SU-DHL-6 (cell line): Measurements from ENCODE around the gene HACE1.
A peak's percentile ranks its signal among the peaks of the same experiment; 100 is the strongest.
"Not testable (repeated sequence)": the region's sequence is repeated elsewhere in the genome, so short reads cannot be mapped to it uniquely, and the experiment has no call there.

Experiments used
- H2AFZ ChIP-seq: fragments of 200-600 bp; sonication (generic); 2 replicates; pipeline ENCODE4 v1.6.1; 2014; ENCODE audit warnings: low read depth, mild to moderate bottlenecking, moderate library complexity, mixed read lengths, antibody characterized with exemption, low read length; ENCODE audit not compliant: severe bottlenecking
- H3F3A ChIP-seq: fragments of 200-600 bp; shearing (Covaris generic); 2 replicates; pipeline ENCODE4 v1.6.0; 2016; ENCODE audit warnings: antibody characterized with exemption, mild to moderate bottlenecking; ENCODE audit not compliant: insufficient read depth
- H3K27ac ChIP-seq: fragments of 200-600 bp; sonication (generic); 2 replicates; pipeline ENCODE4 v1.5.1; 2016; ENCODE audit warnings: low read depth, mild to moderate bottlenecking, low read length, moderate library complexity, mixed read lengths
- H3K27me3 ChIP-seq: fragments of 200-600 bp; sonication (generic), shearing (Covaris generic); 2 replicates; pipeline ENCODE4 v1.6.0; 2014; ENCODE audit warnings: mild to moderate bottlenecking, low read length
- H3K36me3 ChIP-seq: fragments of 200-600 bp; sonication (generic); 2 replicates; pipeline ENCODE4 v1.6.1; 2014; ENCODE audit warnings: mild to moderate bottlenecking, low read length, mixed read lengths
- H3K4me2 ChIP-seq: fragments of 300-600, 200-600 bp; shearing (Covaris generic), sonication (generic); 2 replicates; pipeline ENCODE4 v1.6.0; 2014; ENCODE audit warnings: low read length, low read depth, mild to moderate bottlenecking; ENCODE audit not compliant: poor library complexity, severe bottlenecking
- H3K4me3 ChIP-seq: fragments of 200-600 bp; sonication (generic); 2 replicates; pipeline ENCODE4 v1.5.1; 2014; ENCODE audit warnings: antibody characterized with exemption, low read length, mild to moderate bottlenecking, mixed read lengths; ENCODE audit not compliant: insufficient read depth, poor library complexity, severe bottlenecking
- H3K79me2 ChIP-seq: fragments of 200-600 bp; sonication (generic); 2 replicates; pipeline ENCODE4 v1.6.1; 2014; ENCODE audit warnings: mild to moderate bottlenecking, low read length, moderate library complexity; ENCODE audit not compliant: insufficient read depth
- H3K9ac ChIP-seq: fragments of 200-600 bp; sonication (generic); 2 replicates; pipeline ENCODE4 v1.7.0; 2014; ENCODE audit warnings: mild to moderate bottlenecking, low read length
- H3K9me2 ChIP-seq: fragments of 200-600 bp; sonication (generic); replicated peaks from 2 replicates; pipeline ENCODE4 v1.6.1; 2014; ENCODE audit warnings: low read length; ENCODE audit not compliant: insufficient read depth
- H3K9me3 ChIP-seq: fragments of 200-600 bp; sonication (generic); 2 replicates; pipeline ENCODE4 v1.6.1; 2014; ENCODE audit warnings: low read length, mixed read lengths; ENCODE audit not compliant: insufficient read depth
- H4K20me1 ChIP-seq: fragments of 200-600 bp; sonication (generic); 2 replicates; pipeline ENCODE4 v1.6.1; 2014; ENCODE audit warnings: low read depth, mild to moderate bottlenecking, antibody characterized with exemption, low read length, moderate library complexity, mixed read lengths
- CTCF ChIP-seq: fragments of 200-600 bp; sonication (generic); IDR thresholded peaks from one replicate; pipeline ENCODE4 v1.5.1; 2017; ENCODE audit warnings: antibody characterized with exemption, mild to moderate bottlenecking, low read length, moderate library complexity; ENCODE audit not compliant: insufficient read depth, poor library complexity, severe bottlenecking
- EZH2phosphoT487 ChIP-seq: fragments of 200-600 bp; sonication (generic), shearing (Covaris generic); conservative IDR thresholded peaks from 2 replicates; pipeline ENCODE4 v1.6.1; 2018; ENCODE audit warnings: mild to moderate bottlenecking, antibody characterized with exemption, low read length, moderate library complexity, mixed read lengths

Gene HACE1

GRCh38 chr6:104859225-104860146, at the start of gene HACE1:
TSS of gene HACE1 (minus strand) at chr6:104859919. CDS start at chr6:104859642, 277 bp downstream.
- Histone ChIP-seq H3K9me2 (no peaks in the 10 kb centered on the region), H3K36me3 (no peaks in the 10 kb centered on the region; the same call in 1 of the 2 replicates), H3K9ac (peak within 1 kb of the TSS; percentile 83), H3K9me3 (no peaks in the 10 kb centered on the region), H3K4me3 (peak within 1 kb of the TSS; percentile 96), H2AFZ (peak within 1 kb of the TSS; percentile 89), H3K27ac (peak within 1 kb of the TSS; percentile 60), H3K4me2 (peak within 1 kb of the TSS; percentile 76), H3K27me3 (no peaks in the 10 kb centered on the region), H4K20me1 (no peaks in the 10 kb centered on the region), H3K79me2 (peaks cover 15% of the 10 kb centered on the region; the same call in 1 of the 2 replicates), H3F3A (no peaks in the 10 kb centered on the region)
- TF ChIP-seq EZH2phosphoT487 (no peak), CTCF (no peak)

DNA sequence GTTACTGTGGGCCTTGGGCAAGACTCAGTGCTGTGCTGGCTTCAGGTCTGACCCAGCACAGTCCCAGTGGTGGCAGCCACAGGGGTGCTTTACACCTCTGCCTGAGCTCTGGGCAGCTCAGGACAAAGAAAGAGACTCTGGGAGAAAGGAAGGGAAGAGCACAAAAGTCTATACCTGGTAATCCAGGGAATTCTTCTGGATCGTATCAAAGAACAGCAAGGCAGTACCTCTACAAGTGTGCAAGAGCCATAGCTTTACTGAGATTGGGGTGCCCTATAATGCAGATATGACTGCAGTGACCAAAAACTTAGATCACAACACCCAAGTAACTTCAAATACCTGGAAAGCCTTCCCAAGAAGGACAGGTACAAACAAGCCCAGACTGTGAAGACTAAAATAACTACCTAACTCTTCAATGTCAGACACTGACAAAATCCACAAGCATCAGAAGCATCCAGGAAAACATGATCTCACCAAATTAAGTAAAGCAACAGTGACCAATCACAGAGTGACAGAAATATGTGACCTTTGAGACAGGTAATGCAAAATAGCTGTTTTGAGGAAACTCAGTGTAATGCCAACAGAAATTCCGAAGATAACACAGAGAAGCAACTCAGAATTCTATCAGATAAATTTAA, 49.3 kb upstream of the HACE1 start:
- Histone ChIP-seq H3F3A (no peaks in the 10 kb centered on the region), H3K9me2 (no peaks in the 10 kb centered on the region), H4K20me1 (no peaks in the 10 kb centered on the region), H2AFZ (no peak overlapping the region), H3K4me2 (no peak overlapping the region), H3K79me2 (no peaks in the 10 kb centered on the region), H3K27me3 (no peaks in the 10 kb centered on the region), H3K9ac (no peak overlapping the region), H3K27ac (no peak overlapping the region), H3K36me3 (no peaks in the 10 kb centered on the region), H3K4me3 (no peak overlapping the region), H3K9me3 (no peaks in the 10 kb centered on the region)
- TF ChIP-seq EZH2phosphoT487 (no peak), CTCF (no peak)

- Histone ChIP-seq H3K9me2 (no peaks in the 10 kb centered on the region), H2AFZ (no peak overlapping the region), H3K27ac (no peak overlapping the region), H3K9ac (no peak overlapping the region), H4K20me1 (no peaks in the 10 kb centered on the region), H3K79me2 (no peaks in the 10 kb centered on the region), H3K36me3 (no peaks in the 10 kb centered on the region), H3F3A (no peaks in the 10 kb centered on the region), H3K4me2 (no peak overlapping the region), H3K27me3 (no peaks in the 10 kb centered on the region), H3K4me3 (no peak overlapping the region), H3K9me3 (no peaks in the 10 kb centered on the region)
- TF ChIP-seq CTCF (no peak), EZH2phosphoT487 (no peak)
Observed at GRCh38 chr6:104908031-104908887, 48.5 kb upstream of the HACE1 start.

GRCh38 chr6:104898893-104899292, 39.2 kb upstream of the HACE1 start:
- H3K4me3 ChIP-seq, H3K9ac ChIP-seq, H3K36me3 ChIP-seq, H3K79me2 ChIP-seq, H4K20me1 ChIP-seq, H3K4me2 ChIP-seq, H3K27ac ChIP-seq, H3K9me2 ChIP-seq, H3K27me3 ChIP-seq, H3F3A ChIP-seq, H2AFZ ChIP-seq, H3K9me3 ChIP-seq: not testable (repeated sequence)
